ENCODE measurements around the gene DOCK4.

Gene DOCK4

GRCh38 chr7:111802194-111802772, 403.9 kb downstream of the DOCK4 start:
- no peaks in the 10 kb centered on the region for H3K9me2 ChIP-seq (replicated peaks; ENCODE audit: insufficient read depth, low read length)
- H3F3A ChIP-seq (ENCODE audit: insufficient read depth), result no peaks in the 10 kb centered on the region
- no peak overlapping the region for H2AFZ ChIP-seq (ENCODE audit: low read depth, low read length, severe bottlenecking)
- H3K4me3 ChIP-seq (ENCODE audit: insufficient read depth, low read length, poor library complexity, severe bottlenecking), result no peak overlapping the region
- no peak overlapping the region for H3K9ac ChIP-seq (ENCODE audit: low read length)
- H3K9me3 ChIP-seq (ENCODE audit: insufficient read depth, low read length), result peaks cover 13% of the 10 kb centered on the region; the same call in 1 of the 2 replicates
- H3K4me2 ChIP-seq (ENCODE audit: low read depth, low read length, poor library complexity, severe bottlenecking), result no peak overlapping the region
- TF ChIP-seq EZH2phosphoT487 (conservative IDR thresholded peaks at IDR 0.05; ENCODE audit: low read length) (no peak), CTCF (IDR thresholded peaks at IDR 0.05; ENCODE audit: insufficient read depth, low read length, poor library complexity, severe bottlenecking) (no peak)
- no peak overlapping the region for H3K27ac ChIP-seq (ENCODE audit: low read depth, low read length)
- no peaks in the 10 kb centered on the region for H3K36me3 ChIP-seq (ENCODE audit: low read length)
- H4K20me1 ChIP-seq (ENCODE audit: low read depth, low read length), result no peaks in the 10 kb centered on the region
- H3K27me3 ChIP-seq (ENCODE audit: low read length), result no peaks in the 10 kb centered on the region
- no peaks in the 10 kb centered on the region for H3K79me2 ChIP-seq (ENCODE audit: insufficient read depth, low read length)

GRCh38 chr7:111801277-111801676, 404.9 kb downstream of the DOCK4 start:
- Histone ChIP-seq H3K27ac (ENCODE audit: low read depth, low read length) (no peak overlapping the region), H4K20me1 (ENCODE audit: low read depth, low read length) (no peaks in the 10 kb centered on the region), H3F3A (ENCODE audit: insufficient read depth) (no peaks in the 10 kb centered on the region), H3K4me3 (ENCODE audit: insufficient read depth, low read length, poor library complexity, severe bottlenecking) (no peak overlapping the region), H2AFZ (ENCODE audit: low read depth, low read length, severe bottlenecking) (no peak overlapping the region), H3K36me3 (ENCODE audit: low read length) (no peaks in the 10 kb centered on the region), H3K9me2 (replicated peaks; ENCODE audit: insufficient read depth, low read length) (no peaks in the 10 kb centered on the region), H3K9me3 (ENCODE audit: insufficient read depth, low read length) (peaks cover 23% of the 10 kb centered on the region; the same call in 1 of the 2 replicates), H3K79me2 (ENCODE audit: insufficient read depth, low read length) (no peaks in the 10 kb centered on the region), H3K4me2 (ENCODE audit: low read depth, low read length, poor library complexity, severe bottlenecking) (no peak overlapping the region), H3K9ac (ENCODE audit: low read length) (no peak overlapping the region), H3K27me3 (ENCODE audit: low read length) (no peaks in the 10 kb centered on the region)
- TF ChIP-seq CTCF (IDR thresholded peaks at IDR 0.05; ENCODE audit: insufficient read depth, low read length, poor library complexity, severe bottlenecking) (no peak), EZH2phosphoT487 (conservative IDR thresholded peaks at IDR 0.05; ENCODE audit: low read length) (no peak)

- no peaks in the 10 kb centered on the region for H4K20me1 ChIP-seq (ENCODE audit: low read depth, low read length)
- H3K79me2 ChIP-seq (ENCODE audit: insufficient read depth, low read length), result no peaks in the 10 kb centered on the region
- no peak overlapping the region for H3K4me2 ChIP-seq (ENCODE audit: low read depth, low read length, poor library complexity, severe bottlenecking)
- H3K4me3 ChIP-seq (ENCODE audit: insufficient read depth, low read length, poor library complexity, severe bottlenecking), result no peak overlapping the region
- H3K9me2 ChIP-seq (replicated peaks; ENCODE audit: insufficient read depth, low read length), result no peaks in the 10 kb centered on the region
- H2AFZ ChIP-seq (ENCODE audit: low read depth, low read length, severe bottlenecking), result no peak overlapping the region
- H3K9ac ChIP-seq (ENCODE audit: low read length), result no peak overlapping the region
- no peak for TF ChIP-seq EZH2phosphoT487 (conservative IDR thresholded peaks at IDR 0.05; ENCODE audit: low read length)
- TF ChIP-seq CTCF (IDR thresholded peaks at IDR 0.05; ENCODE audit: insufficient read depth, low read length, poor library complexity, severe bottlenecking), result no peak
- H3F3A ChIP-seq (ENCODE audit: insufficient read depth), result no peaks in the 10 kb centered on the region
- no peaks in the 10 kb centered on the region for H3K36me3 ChIP-seq (ENCODE audit: low read length)
- peaks cover 31% of the 10 kb centered on the region; the same call in 1 of the 2 replicates for H3K9me3 ChIP-seq (ENCODE audit: insufficient read depth, low read length)
- no peak overlapping the region for H3K27ac ChIP-seq (ENCODE audit: low read depth, low read length)
- H3K27me3 ChIP-seq (ENCODE audit: low read length), result no peaks in the 10 kb centered on the region
Measured at GRCh38 chr7:111796671-111797070, 409.5 kb downstream of the DOCK4 start.
